ENCODE data around the gene OR2AJ1. TPM values are rescaled to one million over a fixed set of nuclear protein-coding genes. Genes with fewer than 3 reads are reported as not detected.
"Not testable (repeated sequence)": the region's sequence is repeated elsewhere in the genome, so short reads cannot be mapped to it uniquely, and the experiment has no call there.

OR2AJ1 gene
- total RNA-seq: not detected
- long read RNA-seq: 0 reads

- intact Hi-C loops (cut with DNase I): no loop called here
- DNase-seq (no peak), ATAC-seq (no peak)
Measured at GRCh38 chr1:247924868-247925267, at the start of gene OR2AJ1. Gene OR2AJ1 (plus strand): TSS chr1:247924889. CDS start chr1:247933769, 8,880 bp downstream.

DNA sequence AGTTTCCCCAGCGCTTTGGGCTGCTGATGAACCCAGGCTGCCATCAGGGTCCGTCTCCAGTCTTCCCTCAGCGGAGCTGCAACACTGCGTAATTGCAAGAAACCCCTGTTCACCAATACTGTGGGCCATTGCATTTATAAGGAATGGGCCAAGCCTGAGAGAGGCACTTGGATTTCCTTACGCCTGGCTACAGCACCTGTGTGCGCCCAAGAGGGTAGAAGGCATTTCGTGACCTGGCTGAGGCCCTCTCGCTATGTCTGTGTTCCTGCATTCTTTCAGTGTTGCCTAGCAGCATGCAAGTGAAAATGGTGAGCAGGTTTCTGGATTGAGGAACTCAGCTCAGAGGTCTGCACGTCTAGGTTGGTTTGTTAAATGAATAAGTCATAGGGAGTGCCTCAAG lies 41.3 kb upstream of the OR2AJ1 start:
- intact Hi-C loops (cut with DNase I): no loop called here
- DNase-seq: no peak

DNA sequence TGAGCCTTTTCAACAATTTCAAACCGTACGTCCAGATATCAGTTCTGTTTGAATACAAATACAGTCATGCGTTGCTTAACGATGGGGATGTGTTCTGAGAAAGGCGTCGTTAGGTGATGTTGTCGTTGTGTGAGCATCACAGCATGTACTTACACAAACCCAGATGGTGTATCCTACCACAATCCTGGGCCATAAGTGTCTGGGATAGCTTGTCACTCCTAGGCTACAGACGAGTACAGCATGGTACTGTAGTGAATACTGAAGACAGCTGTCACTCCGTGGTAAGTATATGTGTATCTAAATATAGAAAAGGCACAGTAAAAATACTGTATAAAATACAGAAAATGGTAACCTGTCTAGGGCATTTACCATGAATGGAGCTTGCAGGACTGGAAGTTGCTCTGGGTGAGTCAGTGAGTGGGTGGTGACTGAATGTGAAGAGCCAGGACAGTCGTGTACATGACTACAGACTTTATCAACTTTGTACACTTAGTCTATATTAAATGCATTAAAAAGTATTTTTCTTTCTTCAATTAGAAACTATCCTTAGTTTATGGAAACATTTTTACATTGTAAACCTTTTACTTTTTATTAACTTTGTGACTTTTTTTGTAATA lies 39.8 kb upstream of the OR2AJ1 start:
- DNase-seq: no peak
- no peak for ATAC-seq
- intact Hi-C loops (cut with DNase I): no loop called here

More for the DNA sequence above, 41.3 kb upstream of the OR2AJ1 start:
- no peak for ATAC-seq

DNA sequence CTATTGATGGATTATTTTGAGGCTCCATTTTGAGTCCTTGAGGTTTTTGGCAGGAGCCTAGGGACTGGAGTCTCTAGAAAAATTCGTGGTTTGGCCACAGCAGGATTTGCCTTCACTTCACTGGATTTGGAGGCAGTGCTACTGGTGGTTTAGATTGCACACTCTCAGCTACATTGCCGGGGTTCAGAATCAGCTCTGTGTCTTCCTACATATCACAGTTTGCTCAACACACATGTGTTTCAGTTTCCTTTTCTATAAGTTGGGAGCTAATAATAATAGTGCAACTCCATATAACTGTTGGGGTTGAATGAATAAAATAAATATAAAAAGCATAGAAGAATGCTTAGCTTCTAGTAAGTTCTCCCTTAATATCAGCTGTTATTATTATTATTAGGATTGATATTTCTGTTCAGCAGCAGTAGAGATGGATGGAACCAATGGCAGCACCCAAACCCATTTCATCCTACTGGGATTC lies 29.5 kb upstream of the OR2AJ1 start, which contains the start of gene OR2W3:
TSS of gene OR2W3 (plus strand) at position 425 of the 475 bp plus-strand sequence. CDS start at position 425, 0 bp downstream.
- no peak for DNase-seq
- no peak for ATAC-seq
- intact Hi-C loops (cut with DNase I): no loop called here

- intact Hi-C loops (cut with DNase I): no loop called here
- no peak for ATAC-seq
- no peak for DNase-seq
Measured at GRCh38 chr1:247895976-247896375, 28.7 kb upstream of the OR2AJ1 start.

GRCh38 chr1:247904122-247904521 lies 20.6 kb upstream of the OR2AJ1 start:
- intact Hi-C loops (cut with DNase I): no loop called here
- DNase-seq (no peak), ATAC-seq (no peak)

GRCh38 chr1:247905181-247905580 lies 19.5 kb upstream of the OR2AJ1 start:
- ATAC-seq (no peak), DNase-seq (no peak)
- intact Hi-C loops (cut with DNase I): no loop called here

- no peak for ATAC-seq
- intact Hi-C loops (cut with DNase I): no loop called here
- no peak for DNase-seq
Measured at GRCh38 chr1:247905910-247906503, 18.7 kb upstream of the OR2AJ1 start.

- no peak for DNase-seq
- ATAC-seq: peak in 1 of 2 donors; percentile 81
Measured at GRCh38 chr1:247906504-247907047, 18.1 kb upstream of the OR2AJ1 start.

DNA sequence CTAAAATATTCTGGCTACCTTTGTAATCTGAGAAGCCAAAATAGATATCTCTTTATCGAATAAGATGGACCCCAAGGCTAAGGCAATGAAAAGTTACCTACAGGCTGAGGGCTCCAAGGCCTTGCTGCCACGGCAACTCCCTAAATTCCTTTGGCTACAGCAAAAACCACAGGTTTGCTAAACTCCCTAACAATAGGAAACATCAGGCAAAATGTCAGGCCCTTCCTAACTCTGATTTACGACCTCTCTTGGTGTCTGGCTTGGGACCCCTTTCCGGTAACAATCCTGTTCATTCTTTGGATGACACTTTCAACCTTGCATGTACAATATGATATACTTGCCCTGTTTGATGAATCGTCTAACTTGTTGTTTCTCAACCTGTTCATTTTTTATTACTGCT lies 15.9 kb upstream of the OR2AJ1 start:
- ATAC-seq (no peak), DNase-seq (no peak)
- intact Hi-C loops (cut with DNase I): no loop called here

More at GRCh38 chr1:247906504-247907047, 18.1 kb upstream of the OR2AJ1 start:
- intact Hi-C loops (cut with DNase I): no loop called here

- no peak for ATAC-seq
- DNase-seq: no peak
- intact Hi-C loops (cut with DNase I): no loop called here
Measured at GRCh38 chr1:247913786-247914185, 10.9 kb upstream of the OR2AJ1 start.

DNA sequence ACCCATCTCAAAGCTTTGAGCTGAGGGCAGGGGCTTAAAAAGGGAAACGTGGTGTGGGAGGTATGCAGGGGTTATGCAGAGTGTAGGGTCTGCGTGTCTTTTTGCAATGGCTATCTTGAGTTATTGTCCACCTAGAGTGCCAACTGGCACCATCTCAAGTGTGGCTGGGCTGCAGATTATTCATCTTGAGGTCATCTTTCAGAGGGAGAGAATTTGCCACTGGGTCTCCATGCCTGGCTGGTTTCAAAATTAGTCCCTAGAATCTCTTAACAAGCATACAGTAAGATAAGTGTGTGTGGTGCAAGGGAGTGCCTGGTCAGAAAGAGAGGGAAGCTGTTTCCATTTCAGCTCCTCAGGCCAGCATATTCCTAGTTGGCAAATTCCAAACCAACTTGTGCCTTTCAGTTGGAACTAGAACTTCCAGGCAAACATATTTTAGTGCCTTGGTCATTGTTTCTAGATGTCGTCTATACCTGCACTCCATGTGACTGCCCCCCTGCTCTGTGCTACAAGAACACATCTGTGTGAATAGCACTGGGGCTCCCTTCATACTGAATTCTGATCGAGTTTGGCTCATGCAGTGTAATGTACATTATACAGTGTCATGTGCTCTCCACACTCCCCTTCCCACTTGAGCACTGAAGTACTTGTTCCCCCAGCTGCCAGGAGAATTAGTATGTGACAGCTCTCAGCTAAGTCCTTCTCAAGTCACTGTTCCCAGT lies 9.6 kb upstream of the OR2AJ1 start:
- ATAC-seq: no peak
- intact Hi-C loops (cut with DNase I): no loop called here

GRCh38 chr1:247919952-247920351 lies 4.7 kb upstream of the OR2AJ1 start, which contains the start of gene OR2T8:
Gene OR2T8 (plus strand): TSS chr1:247920252. CDS start chr1:247921018, 766 bp downstream.
- intact Hi-C loops (cut with DNase I): no loop called here
- no peak for ATAC-seq

More for the DNA sequence above, 9.6 kb upstream of the OR2AJ1 start:
- no peak for DNase-seq

DNA sequence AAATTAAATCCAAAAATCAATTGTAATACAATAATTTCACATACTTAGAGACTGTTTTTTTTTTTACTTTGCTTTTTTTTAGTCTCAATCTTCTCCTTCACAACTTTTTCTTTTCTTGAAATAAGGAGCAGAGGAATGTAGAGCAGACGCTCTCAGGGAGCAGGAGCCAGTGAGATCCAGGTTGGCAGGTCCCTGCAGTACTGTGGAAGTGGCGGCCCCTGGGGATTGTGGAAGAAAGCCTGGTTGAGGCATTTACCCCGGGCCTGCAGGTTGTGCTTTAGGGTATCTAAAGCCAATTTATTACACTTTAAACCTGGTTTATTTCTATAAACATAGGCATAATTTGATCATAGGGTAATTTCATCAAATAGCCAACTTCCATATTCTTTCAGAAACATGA lies 748 bp upstream of the OR2AJ1 start:
- no peak for ATAC-seq
- DNase-seq: no peak
- intact Hi-C loops (cut with DNase I): no loop called here

More at GRCh38 chr1:247919952-247920351, 4.7 kb upstream of the OR2AJ1 start, which contains the start of gene OR2T8:
- DNase-seq: no peak

DNA sequence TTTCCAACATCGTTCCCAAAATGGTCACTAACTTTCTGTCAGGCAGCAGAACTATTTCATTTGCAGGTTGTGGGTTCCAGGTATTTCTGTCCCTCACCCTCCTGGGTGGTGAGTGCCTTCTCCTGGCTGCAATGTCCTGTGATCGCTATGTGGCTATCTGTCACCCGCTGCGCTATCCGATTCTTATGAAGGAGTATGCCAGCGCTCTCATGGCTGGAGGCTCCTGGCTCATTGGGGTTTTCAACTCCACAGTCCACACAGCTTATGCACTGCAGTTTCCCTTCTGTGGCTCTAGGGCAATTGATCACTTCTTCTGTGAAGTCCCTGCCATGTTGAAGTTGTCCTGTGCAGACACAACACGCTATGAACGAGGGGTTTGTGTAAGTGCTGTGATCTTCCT lies 9.3 kb downstream of the OR2AJ1 start:
- DNase-seq (no peak), ATAC-seq (no peak)
- intact Hi-C loops (cut with DNase I): no loop called here

- no peak for DNase-seq
- intact Hi-C loops (cut with DNase I): no loop called here
- no peak for ATAC-seq
Measured at GRCh38 chr1:247935781-247936180, 11.1 kb downstream of the OR2AJ1 start.

DNA sequence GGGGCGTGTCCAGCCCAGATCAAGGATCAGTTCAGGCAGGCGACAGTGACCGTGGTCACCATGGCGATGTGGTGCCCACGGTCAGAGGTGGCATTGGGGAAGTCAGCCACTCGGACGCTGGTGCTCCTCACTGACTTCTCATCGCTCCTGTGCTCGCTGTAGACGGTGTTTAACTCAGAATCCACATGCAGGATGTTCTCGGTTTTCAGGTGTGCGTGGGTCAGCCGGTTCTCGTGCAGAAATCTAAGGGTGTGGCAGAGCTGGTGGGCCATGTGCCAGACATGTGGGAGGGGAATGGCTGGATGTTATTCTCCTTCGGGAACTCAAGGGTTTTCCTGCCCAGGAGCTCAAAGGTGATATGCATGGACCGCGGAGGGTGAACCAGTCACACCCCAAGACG lies 11.7 kb downstream of the OR2AJ1 start:
- ATAC-seq (no peak), DNase-seq (no peak)
- intact Hi-C loops (cut with DNase I): no loop called here

GRCh38 chr1:247936965-247937734 lies 12.5 kb downstream of the OR2AJ1 start:
- intact Hi-C loops (cut with DNase I): not testable (repeated sequence)
- ATAC-seq: peak; percentile 75 to 77
- peak; percentile 69 for DNase-seq

DNA sequence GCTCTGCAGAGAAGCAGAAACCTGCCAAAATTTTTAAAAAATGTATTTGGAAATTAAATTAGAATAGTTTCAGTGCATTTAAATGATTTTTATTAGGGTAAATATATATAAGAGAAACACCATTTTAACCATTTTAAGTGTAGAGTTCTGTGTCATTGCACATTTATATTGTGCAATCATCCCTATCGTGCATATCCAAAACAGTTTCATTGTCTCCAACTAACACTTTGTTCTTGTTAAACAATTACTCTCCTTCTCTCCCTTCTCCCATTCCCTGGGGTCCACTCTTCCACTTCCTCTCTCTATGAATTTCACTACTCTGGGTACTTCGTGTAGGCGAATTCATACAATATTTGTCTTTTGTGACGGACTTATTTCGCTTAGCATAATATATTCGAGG lies 17.9 kb downstream of the OR2AJ1 start:
- no peak for DNase-seq
- ATAC-seq: no peak
- intact Hi-C loops (cut with DNase I): no loop called here

All from left cardiac atrium (tissue), 4 donors.